Heart right ventricle (tissue), 16 donors: ENCODE results near the gene TTC38. TPM values are rescaled to one million over a fixed set of nuclear protein-coding genes. Genes with fewer than 3 reads are reported as not detected.

Experiments
- ATAC-seq, 8 donors: fragments of 200-7000 bp; cut with Tn5 transposase; one replicate each; pipeline ENCODE4 v1.9.1; 2020; ENCODE audit warnings: mild to moderate bottlenecking in 8 of 8, moderate library complexity in 8 of 8, moderate number of reproducible peaks in 1 of 8
- DNase-seq, 2 donors: peaks; one replicate each; pipeline ENCODE4 v3.0.0-alpha.2; 2020
- H3K27ac ChIP-seq, 10 donors: fragments of 200-600 bp; sonication (generic) in 2 of 10; one replicate each; pipeline versions ENCODE4 v1.5.0 to v1.8.0; 2020 to 2022; ENCODE audit warnings: mild to moderate bottlenecking in 3 of 10
- H3K27me3 ChIP-seq, 7 donors: fragments of 200-600 bp; one replicate each; pipeline ENCODE4 v1.8.0; 2021 to 2022; ENCODE audit warnings: mild to moderate bottlenecking in 2 of 7
- H3K36me3 ChIP-seq, 9 donors: fragments of 200-600 bp; sonication (generic) in 1 of 9; one replicate each; pipeline versions ENCODE4 v1.5.0 to v1.8.0; 2020 to 2022; ENCODE audit warnings: mild to moderate bottlenecking in 2 of 9
- H3K4me1 ChIP-seq, 9 donors: fragments of 200-600 bp; sonication (generic) in 1 of 9; one replicate each; pipeline versions ENCODE4 v1.5.0 to v1.8.0; 2020 to 2022; ENCODE audit warnings: mild to moderate bottlenecking in 4 of 9
- H3K4me3 ChIP-seq, 10 donors: fragments of 200-600 bp; sonication (generic) in 2 of 10; one replicate each; pipeline versions ENCODE4 v1.5.0 to v1.8.0; 2020 to 2022; ENCODE audit warnings: mild to moderate bottlenecking in 7 of 10, moderate library complexity in 2 of 10
- H3K9me3 ChIP-seq, 11 donors: fragments of 200-600 bp in 10 of 11; sonication (generic) in 2 of 11; one replicate each; pipeline versions ENCODE4 v1.5.0 to v1.8.0; 2013 to 2022; ENCODE audit warnings: mild to moderate bottlenecking in 2 of 11, control low read depth in 1 of 11, moderate library complexity in 1 of 11
- CTCF ChIP-seq, 9 donors: fragments of 200-600 bp; sonication (generic) in 2 of 9; IDR thresholded peaks; one replicate each; pipeline versions ENCODE4 v1.5.0 to v1.8.0; 2021 to 2022; ENCODE audit warnings: antibody characterized with exemption in 9 of 9, mild to moderate bottlenecking in 5 of 9, moderate library complexity in 1 of 9
- WGBS, 2 donors: extraction: QIAGEN DNeasy Blood & Tissue Kit; methylation state at CpG; one replicate each; pipeline ENCODE4 v1.1.7; 2013; ENCODE audit warnings: inconsistent platforms in 1 of 2; 5-methylcytosine and 5-hydroxymethylcytosine counted together
- intact Hi-C, 10 donors: fragments of 100-400 bp; cut with DNase I; formaldehyde crosslinking; loops; one replicate each; pipeline versions ENCODE4 v1.11.1 to v1.14.2; 2022
- polyA plus RNA-seq, 2 donors: library from polyadenylated mRNA; stranded (reverse); fragments of 200-250 nt; gene quantifications; one replicate each; pipeline ENCODE4 v1.2.3, GENCODE V29; 2013
- total RNA-seq, 10 donors: library from RNA; stranded (reverse); fragmentation: NEBNext Ultra II Directional in 3 of 10; extraction: Animal tissue kit (Norgen Biotek cat#: 25700) in 3 of 10; gene quantifications; one replicate each; pipeline versions ENCODE4 v1.2.1 to v1.2.4, GENCODE V29; 2021 to 2023
- donor health status: Arrhythmogenic right ventricular cardiomyopathy.
- donor health status: ischemic (EF 13 %, LVEDD 7.1; RV severe dilation, severe dysfunction).
- donor health status: healthy with polysubstance abuse.
- donor health status: DM: no; HTN: yes; CAD: no.
- donor health status: DM: no; HTN: no; CAD: no.
- donor health status: ischemic (EF 25% LVEDD 6.9; RV normal size, moderate dysfunction).
- donor health status: ischemic (EF 25% LVEDD 5.7; RV mildly dilated, moderate dysfunction).
- donor health status: healthy.
- donor health status: DM: yes; HTN: yes; CAD: no.
- donor health status: Ischemic cardiomyopathy.
- donor health status: ischemic (EF 35%, LVEDD 5.7; RV mildly dilated, moderate dysfunction).
- donor health status: nonischemic (EF 11% LVEDD 7.7; RV severe dilation, severe dysfunction).
- donor health status: DM: yes; HTN: yes; CAD: no.
- donor health status: PGD.
- donor health status: ischemic (EF 29% LVEDD 5.4; RV normal size, mild dysfunction).
- donor health status: nonischemic (EF 23%, LVEDD 6.1; RV moderate dilation, normal function).

Gene TTC38
- total and polyA plus RNA-seq, 12 donors, result 20.5 to 29.2 (median 26.1) TPM

- Histone ChIP-seq H3K27me3 (no peaks in the 10 kb centered on the region), H3K9me3 (no peaks in the 10 kb centered on the region)
- WGBS, 2 donors, result 96 to 98% methylated on average over 8 of the region's 8 CpGs
These were observed 4.4 kb downstream of the TTC38 start for GRCh38 chr22:46272196-46272595.

GRCh38 chr22:46272762-46273431 is 5.1 kb downstream of the TTC38 start:
- H3K4me3 ChIP-seq, result no peak overlapping the region
- H3K27ac ChIP-seq, result no peak overlapping the region
- no peaks in the 10 kb centered on the region for H3K9me3 ChIP-seq
- DNase-seq (no peak), ATAC-seq (no peak)
- H3K27me3 ChIP-seq, result no peaks in the 10 kb centered on the region
- peaks cover 0 to 28% (median 20%) of the 10 kb centered on the region in 9 donors for H3K4me1 ChIP-seq
- H3K36me3 ChIP-seq, result peaks cover 0 to 85% (median 25%) of the 10 kb centered on the region in 9 donors
- WGBS, 2 donors, result 92 to 96% methylated on average over 12 of the region's 12 CpGs
- intact Hi-C loops, result no loop called here
- TF ChIP-seq CTCF (IDR thresholded peaks at IDR 0.05), result no peak

More at GRCh38 chr22:46272196-46272595, 4.4 kb downstream of the TTC38 start:
- Histone ChIP-seq H3K4me1 (peaks cover 0 to 31% (median 22%) of the 10 kb centered on the region in 9 donors), H3K27ac (no peak overlapping the region), H3K36me3 (peaks cover 0 to 78% (median 24%) of the 10 kb centered on the region in 9 donors), H3K4me3 (no peak overlapping the region)
- no peak for DNase-seq
- no peak for TF ChIP-seq CTCF (IDR thresholded peaks at IDR 0.05)
- intact Hi-C loops, result no loop called here
- ATAC-seq, result no peak

GRCh38 chr22:46273432-46274148 is 5.8 kb downstream of the TTC38 start:
- TF ChIP-seq CTCF (IDR thresholded peaks at IDR 0.05), result no peak
- Histone ChIP-seq H3K27ac (peak overlapping the region in 1 of 10 donors; percentile 21), H3K9me3 (no peaks in the 10 kb centered on the region), H3K36me3 (peaks cover 0 to 92% (median 32%) of the 10 kb centered on the region in 9 donors), H3K4me1 (peaks cover 0 to 22% (median 13%) of the 10 kb centered on the region in 9 donors), H3K4me3 (no peak overlapping the region), H3K27me3 (no peaks in the 10 kb centered on the region)
- ATAC-seq, result peak in 2 of 8 donors; percentile 56 to 58
- 76 to 83% methylated on average over 12 of the region's 12 CpGs for WGBS, 2 donors
- DNase-seq, result no peak
- intact Hi-C loops, result no loop called here

- no peak overlapping the region for H3K27ac ChIP-seq
- no peaks in the 10 kb centered on the region for H3K27me3 ChIP-seq
- H3K4me1 ChIP-seq, result peaks cover 0 to 17% (median 8%) of the 10 kb centered on the region in 9 donors
- no peak for TF ChIP-seq CTCF (IDR thresholded peaks at IDR 0.05)
- H3K9me3 ChIP-seq, result no peaks in the 10 kb centered on the region
- no peak for DNase-seq
- 95 to 97% methylated on average over 8 of the region's 8 CpGs for WGBS, 2 donors
- intact Hi-C loops, result no loop called here
- no peak for ATAC-seq
- H3K36me3 ChIP-seq, result peaks cover 0 to 98% (median 40%) of the 10 kb centered on the region in 9 donors
- no peak overlapping the region for H3K4me3 ChIP-seq
These were observed 6.6 kb downstream of the TTC38 start for GRCh38 chr22:46274381-46274780.
